ENCODE measurements around the gene KRT40.

Gene KRT40

GRCh38 chr17:40958086-40958953, 25.8 kb downstream of the KRT40 start:
- TF ChIP-seq CTCF (IDR thresholded peaks at IDR 0.05; ENCODE audit: low read depth, low read length, missing control alignments): no peak
- H3K4me3 ChIP-seq (replicated peaks; ENCODE audit: low read depth, low read length): no peak overlapping the region
- no peak for DNase-seq (ENCODE audit: extremely low read depth, low read depth)

- peak; percentile 82 for DNase-seq (ENCODE audit: extremely low read depth, low read depth)
- TF ChIP-seq CTCF (IDR thresholded peaks at IDR 0.05; ENCODE audit: low read depth, low read length, missing control alignments): no peak
- no peak overlapping the region for H3K4me3 ChIP-seq (replicated peaks; ENCODE audit: low read depth, low read length)
Measured at GRCh38 chr17:40956401-40957254, 27.5 kb downstream of the KRT40 start.

GRCh38 chr17:40953881-40954280, 30.2 kb downstream of the KRT40 start:
- no peak overlapping the region for H3K4me3 ChIP-seq (replicated peaks; ENCODE audit: low read depth, low read length)
- no peak for TF ChIP-seq CTCF (IDR thresholded peaks at IDR 0.05; ENCODE audit: low read depth, low read length, missing control alignments)
- DNase-seq (ENCODE audit: extremely low read depth, low read depth): no peak

GRCh38 chr17:40952661-40953060, 31.5 kb downstream of the KRT40 start:
- TF ChIP-seq CTCF (IDR thresholded peaks at IDR 0.05; ENCODE audit: low read depth, low read length, missing control alignments): no peak
- no peak overlapping the region for H3K4me3 ChIP-seq (replicated peaks; ENCODE audit: low read depth, low read length)
- peak; percentile 40 for DNase-seq (ENCODE audit: extremely low read depth, low read depth)

GRCh38 chr17:40952154-40952553, 32.0 kb downstream of the KRT40 start:
- no peak overlapping the region for H3K4me3 ChIP-seq (replicated peaks; ENCODE audit: low read depth, low read length)
- DNase-seq (ENCODE audit: extremely low read depth, low read depth): no peak
- TF ChIP-seq CTCF (IDR thresholded peaks at IDR 0.05; ENCODE audit: low read depth, low read length, missing control alignments): no peak

- no peak for TF ChIP-seq CTCF (IDR thresholded peaks at IDR 0.05; ENCODE audit: low read depth, low read length, missing control alignments)
- no peak overlapping the region for H3K4me3 ChIP-seq (replicated peaks; ENCODE audit: low read depth, low read length)
- no peak for DNase-seq (ENCODE audit: extremely low read depth, low read depth)
Measured at GRCh38 chr17:40951011-40951622, 33.0 kb downstream of the KRT40 start.

Data from HFF-Myc (cell line).